ENCODE results near the gene STRA8.

DNA sequence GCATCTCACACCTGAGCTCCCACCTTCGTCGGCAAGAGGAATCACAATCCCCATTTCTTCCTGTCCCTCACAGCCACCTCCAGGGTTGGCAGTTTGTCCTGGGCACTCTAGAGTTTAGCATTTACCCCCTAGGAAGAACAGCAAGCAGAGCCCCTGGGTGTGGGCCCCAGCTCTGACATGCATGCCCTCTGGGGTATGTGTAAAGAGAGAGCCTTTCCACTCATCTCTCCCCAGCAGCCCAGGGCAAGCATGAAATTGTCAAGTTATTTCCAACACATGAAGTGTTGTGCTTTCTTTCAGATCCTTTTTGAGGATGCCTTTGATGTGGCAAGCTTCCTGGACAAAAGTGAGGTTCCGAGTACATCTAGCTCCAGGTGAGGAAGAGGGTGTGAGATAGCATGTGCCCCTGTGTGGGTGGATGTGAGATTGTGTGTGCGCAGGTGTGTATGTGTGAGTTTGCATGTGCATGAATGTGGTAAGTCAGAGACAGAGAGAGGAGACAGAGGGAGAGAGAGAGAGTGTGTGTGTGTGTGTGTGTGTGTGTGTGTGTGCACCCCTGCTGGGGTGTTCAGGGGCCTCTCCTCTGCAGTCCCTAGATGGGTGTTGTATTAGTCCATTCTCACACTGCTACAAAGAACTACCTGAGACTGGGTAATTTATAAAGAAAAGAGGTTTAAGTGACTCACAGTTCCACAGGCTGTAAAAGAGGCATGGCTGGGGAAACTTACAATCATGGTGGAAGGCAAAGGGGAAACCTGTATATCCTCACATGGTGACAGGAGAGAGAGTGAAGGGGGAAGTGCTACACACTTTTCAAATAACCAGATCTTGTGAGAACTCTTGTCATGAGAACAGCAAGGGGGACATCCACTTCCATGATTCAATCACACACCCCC lies 18.1 kb downstream of the STRA8 start:
- TF ChIP-seq EP300 (IDR thresholded peaks at IDR 0.05; ENCODE audit: borderline replicate concordance) (no peak), TEAD4 (IDR thresholded peaks at IDR 0.05) (no peak)
- TF ChIP-seq, protein P1, sequence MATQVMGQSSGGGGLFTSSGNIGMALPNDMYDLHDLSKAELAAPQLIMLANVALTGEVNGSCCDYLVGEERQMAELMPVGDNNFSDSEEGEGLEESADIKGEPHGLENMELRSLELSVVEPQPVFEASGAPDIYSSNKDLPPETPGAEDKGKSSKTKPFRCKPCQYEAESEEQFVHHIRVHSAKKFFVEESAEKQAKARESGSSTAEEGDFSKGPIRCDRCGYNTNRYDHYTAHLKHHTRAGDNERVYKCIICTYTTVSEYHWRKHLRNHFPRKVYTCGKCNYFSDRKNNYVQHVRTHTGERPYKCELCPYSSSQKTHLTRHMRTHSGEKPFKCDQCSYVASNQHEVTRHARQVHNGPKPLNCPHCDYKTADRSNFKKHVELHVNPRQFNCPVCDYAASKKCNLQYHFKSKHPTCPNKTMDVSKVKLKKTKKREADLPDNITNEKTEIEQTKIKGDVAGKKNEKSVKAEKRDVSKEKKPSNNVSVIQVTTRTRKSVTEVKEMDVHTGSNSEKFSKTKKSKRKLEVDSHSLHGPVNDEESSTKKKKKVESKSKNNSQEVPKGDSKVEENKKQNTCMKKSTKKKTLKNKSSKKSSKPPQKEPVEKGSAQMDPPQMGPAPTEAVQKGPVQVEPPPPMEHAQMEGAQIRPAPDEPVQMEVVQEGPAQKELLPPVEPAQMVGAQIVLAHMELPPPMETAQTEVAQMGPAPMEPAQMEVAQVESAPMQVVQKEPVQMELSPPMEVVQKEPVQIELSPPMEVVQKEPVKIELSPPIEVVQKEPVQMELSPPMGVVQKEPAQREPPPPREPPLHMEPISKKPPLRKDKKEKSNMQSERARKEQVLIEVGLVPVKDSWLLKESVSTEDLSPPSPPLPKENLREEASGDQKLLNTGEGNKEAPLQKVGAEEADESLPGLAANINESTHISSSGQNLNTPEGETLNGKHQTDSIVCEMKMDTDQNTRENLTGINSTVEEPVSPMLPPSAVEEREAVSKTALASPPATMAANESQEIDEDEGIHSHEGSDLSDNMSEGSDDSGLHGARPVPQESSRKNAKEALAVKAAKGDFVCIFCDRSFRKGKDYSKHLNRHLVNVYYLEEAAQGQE (IDR thresholded peaks at IDR 0.05; ENCODE audit: low read depth): no peak
